GM06990 (cell line): ENCODE measurements around the gene FHOD3.
"Not testable (repeated sequence)": the region's sequence is repeated elsewhere in the genome, so short reads cannot be mapped to it uniquely, and the experiment has no call there.

Experiments used
- DNase-seq: peaks from one replicate; pipeline ENCODE4 v3.0.0-alpha.2; 2011; ENCODE audit not compliant: insufficient read length; ENCODE audit errors: extremely low read depth
- H3K27me3 ChIP-seq: replicated peaks from 2 replicates; pipeline ENCODE4 v1.6.0; 2011; ENCODE audit warnings: low read length; ENCODE audit not compliant: control insufficient read depth, insufficient read depth
- H3K36me3 ChIP-seq: 2 replicates; pipeline ENCODE4 v1.5.1; 2011; ENCODE audit warnings: low read length; ENCODE audit not compliant: control insufficient read depth, insufficient read depth
- H3K4me3 ChIP-seq: replicated peaks from 2 replicates; pipeline ENCODE4 v1.5.1; 2011; ENCODE audit warnings: low read depth, mild to moderate bottlenecking, control low read depth, low read length
- TF ChIP-seq, protein P1 (sequence below): IDR thresholded peaks from 2 replicates; pipeline ENCODE4 v1.5.1; 2011; ENCODE audit warnings: low read length, control low read depth, mild to moderate bottlenecking, inconsistent platforms; ENCODE audit not compliant: insufficient read depth, poor library complexity, severe bottlenecking

FHOD3 gene

DNA sequence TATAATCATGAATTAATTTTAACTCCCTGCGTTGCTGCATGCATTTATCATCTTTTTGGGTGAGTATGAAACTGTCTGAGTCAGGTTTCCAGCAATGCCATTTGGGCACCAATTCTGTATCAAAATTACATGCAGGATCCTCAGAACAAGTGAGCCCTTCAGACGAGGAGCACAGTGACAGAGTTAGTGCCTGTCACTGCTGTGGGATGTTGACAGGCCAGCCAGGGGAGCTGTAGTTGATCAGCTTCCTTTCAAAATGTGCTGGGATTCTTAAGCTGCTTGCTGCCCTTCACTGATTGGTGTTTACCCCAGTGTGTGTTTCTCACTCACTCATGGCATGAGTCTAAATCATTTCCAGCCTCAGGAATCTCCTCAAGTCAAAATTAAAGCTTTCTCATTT, 422.1 kb downstream of the FHOD3 start:
- TF ChIP-seq, protein P1, sequence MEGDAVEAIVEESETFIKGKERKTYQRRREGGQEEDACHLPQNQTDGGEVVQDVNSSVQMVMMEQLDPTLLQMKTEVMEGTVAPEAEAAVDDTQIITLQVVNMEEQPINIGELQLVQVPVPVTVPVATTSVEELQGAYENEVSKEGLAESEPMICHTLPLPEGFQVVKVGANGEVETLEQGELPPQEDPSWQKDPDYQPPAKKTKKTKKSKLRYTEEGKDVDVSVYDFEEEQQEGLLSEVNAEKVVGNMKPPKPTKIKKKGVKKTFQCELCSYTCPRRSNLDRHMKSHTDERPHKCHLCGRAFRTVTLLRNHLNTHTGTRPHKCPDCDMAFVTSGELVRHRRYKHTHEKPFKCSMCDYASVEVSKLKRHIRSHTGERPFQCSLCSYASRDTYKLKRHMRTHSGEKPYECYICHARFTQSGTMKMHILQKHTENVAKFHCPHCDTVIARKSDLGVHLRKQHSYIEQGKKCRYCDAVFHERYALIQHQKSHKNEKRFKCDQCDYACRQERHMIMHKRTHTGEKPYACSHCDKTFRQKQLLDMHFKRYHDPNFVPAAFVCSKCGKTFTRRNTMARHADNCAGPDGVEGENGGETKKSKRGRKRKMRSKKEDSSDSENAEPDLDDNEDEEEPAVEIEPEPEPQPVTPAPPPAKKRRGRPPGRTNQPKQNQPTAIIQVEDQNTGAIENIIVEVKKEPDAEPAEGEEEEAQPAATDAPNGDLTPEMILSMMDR = no peak
- no peak overlapping the region for H3K4me3 ChIP-seq
- H3K27me3 ChIP-seq = no peaks in the 10 kb centered on the region
- H3K36me3 ChIP-seq = no peaks in the 10 kb centered on the region
- DNase-seq = no peak

DNA sequence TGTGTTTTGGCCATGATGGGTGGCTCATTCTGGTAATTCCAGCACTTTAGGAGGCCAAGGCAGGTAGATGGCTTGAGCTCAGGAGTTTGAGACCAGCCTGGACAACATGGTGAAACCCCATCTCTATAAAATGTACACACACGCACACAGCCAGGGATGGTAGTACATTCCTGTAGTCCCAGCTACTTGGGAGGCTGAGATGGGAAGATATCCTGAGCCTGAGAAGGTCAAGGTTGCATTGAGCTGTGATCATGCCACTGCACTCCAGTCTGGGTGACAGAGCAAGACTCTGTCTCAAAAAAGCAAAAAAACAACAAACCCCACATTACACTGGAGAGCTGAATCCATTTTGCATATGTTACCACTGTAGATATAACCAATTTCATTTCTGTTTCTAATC, 423.8 kb downstream of the FHOD3 start:
- DNase-seq, H3K27me3 ChIP-seq, H3K36me3 ChIP-seq, H3K4me3 ChIP-seq: not testable (repeated sequence)

DNA sequence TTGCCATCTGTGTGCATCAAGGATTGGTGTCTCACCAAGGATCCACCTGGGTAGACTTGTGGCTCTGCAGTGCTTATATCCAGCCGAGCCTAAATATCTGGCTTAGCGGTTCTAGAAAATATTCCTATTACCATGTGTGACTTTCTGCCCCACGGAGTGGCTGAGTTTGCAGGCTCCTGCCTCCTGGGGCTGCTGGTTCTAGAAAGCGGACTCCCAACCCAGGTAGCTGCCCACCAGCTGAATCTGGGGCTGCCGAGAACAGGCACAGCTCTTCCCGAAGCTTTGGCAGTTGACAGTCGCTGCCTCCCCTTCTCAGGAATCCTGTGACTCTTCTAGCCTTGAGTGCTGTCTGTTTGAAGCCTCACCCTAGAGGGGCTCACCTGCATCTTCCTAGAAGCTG, 426.7 kb downstream of the FHOD3 start:
- no peaks in the 10 kb centered on the region for H3K27me3 ChIP-seq
- H3K4me3 ChIP-seq = no peak overlapping the region
- no peak for DNase-seq
- TF ChIP-seq, protein P1 = no peak
- H3K36me3 ChIP-seq = no peaks in the 10 kb centered on the region

DNA sequence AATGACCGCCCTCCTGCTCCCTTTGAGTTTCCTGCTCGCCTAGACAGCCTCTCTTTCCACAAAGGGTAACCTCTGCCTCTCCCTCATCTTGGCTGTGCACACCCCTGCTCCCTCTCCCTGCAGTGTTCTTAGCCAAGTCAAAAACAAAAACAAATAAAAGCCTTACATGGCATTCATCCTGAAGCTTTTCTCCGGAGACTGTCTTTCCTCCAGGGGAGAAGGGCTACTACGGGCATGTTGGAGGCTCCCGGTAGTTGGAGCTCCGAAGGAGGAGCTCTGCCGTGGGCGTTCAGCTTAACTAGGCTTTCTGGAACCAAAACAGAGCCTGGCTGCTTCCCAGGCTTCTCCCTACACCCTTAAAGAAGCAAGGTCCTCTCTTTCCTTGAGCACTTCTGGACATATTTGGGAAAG, 427.1 kb downstream of the FHOD3 start:
- H3K36me3 ChIP-seq = no peaks in the 10 kb centered on the region
- no peak for DNase-seq
- no peak overlapping the region for H3K4me3 ChIP-seq
- TF ChIP-seq, protein P1 = no peak
- no peaks in the 10 kb centered on the region for H3K27me3 ChIP-seq

DNA sequence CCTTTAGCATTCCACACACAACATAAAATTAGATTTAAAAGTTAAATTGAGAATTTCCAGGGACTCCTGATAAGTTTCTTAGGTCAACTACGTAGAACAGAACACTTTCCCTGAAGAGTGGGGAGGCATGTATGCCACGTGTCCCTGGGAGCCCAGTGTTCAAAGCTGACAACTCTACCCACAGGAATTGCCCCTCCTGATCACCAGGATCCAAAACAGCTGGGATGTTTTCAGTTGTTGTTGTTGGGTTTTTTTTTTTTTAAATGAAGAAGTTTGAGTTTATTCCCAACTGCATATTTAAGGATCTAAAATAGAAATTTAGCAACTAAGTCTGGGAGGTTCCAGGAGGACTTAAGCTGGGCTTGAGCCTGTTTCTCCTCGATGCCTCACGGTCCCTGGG, 430.8 kb downstream of the FHOD3 start:
- TF ChIP-seq, protein P1 = no peak
- Histone ChIP-seq H3K36me3 (peaks cover 8% of the 10 kb centered on the region), H3K4me3 (no peak overlapping the region), H3K27me3 (no peaks in the 10 kb centered on the region)
- no peak for DNase-seq

DNA sequence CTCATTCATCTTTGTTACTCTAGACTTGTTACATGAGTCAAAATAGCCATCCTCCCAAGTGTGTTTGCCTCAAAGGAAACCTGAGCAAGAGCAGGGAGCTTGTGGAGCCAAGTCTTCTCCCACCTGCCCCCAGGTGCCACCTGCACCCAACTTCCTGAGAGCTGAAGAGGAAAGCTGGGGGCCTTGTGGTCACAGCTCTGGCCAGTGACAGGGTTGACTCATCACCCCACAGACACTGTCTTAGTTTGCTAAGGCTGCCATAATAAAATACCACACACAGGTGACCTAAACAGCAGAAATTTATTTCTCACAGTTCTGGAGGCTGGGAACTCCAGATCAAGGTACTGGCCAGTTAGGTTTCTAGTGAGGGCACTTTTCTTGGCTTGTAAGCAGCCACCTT, 431.7 kb downstream of the FHOD3 start:
- Histone ChIP-seq H3K27me3 (no peaks in the 10 kb centered on the region), H3K4me3 (no peak overlapping the region), H3K36me3 (peaks cover 8% of the 10 kb centered on the region)
- no peak for DNase-seq
- TF ChIP-seq, protein P1 = no peak
